HCT116 (cell line): ENCODE measurements around the gene AKAP14. TPM values are rescaled to one million over a fixed set of nuclear protein-coding genes. Genes with fewer than 3 reads are reported as not detected.

Source experiments
- ATAC-seq: fragments of 200-7000 bp; cut with Tn5 transposase; 2 replicates; pipeline ENCODE4 v1.9.1; 2020; ENCODE audit warnings: mild to moderate bottlenecking, moderate library complexity
- BruUV-seq: library from RNA; stranded (reverse); fragments of 400-500 nt; replicated peaks from 2 replicates; lab custom pipeline; 2021; lab: Mats Ljungman, UMichigan
- CTCF ChIA-PET: fragments of 300-600 bp; sonication (Branson Sonifier 250); formaldehyde crosslinking; loops from one replicate; lab custom pipeline; 2021; ENCODE audit warnings: antibody characterized with exemption; lab: Charles Lee
- POLR2A ChIA-PET: fragments of 300-600, 350-600 bp; sonication (Branson Sonifier 250); formaldehyde crosslinking; loops from one replicate; lab custom pipeline; 2021; ENCODE audit warnings: antibody characterized with exemption; lab: Charles Lee
- RAD21 ChIA-PET, 2 experiments: fragments of 300-600 bp; sonication (Branson Sonifier 250); formaldehyde crosslinking; loops; one replicate each; lab custom pipeline; 2023; ENCODE audit warnings: low total read pairs in 2 of 2; ENCODE audit not compliant: uncharacterized antibody in 2 of 2, unreplicated experiment in 2 of 2, low non-redundant PET in 1 of 2; lab: Charles Lee
- DNase-seq: peaks from one replicate; pipeline ENCODE4 v3.0.0-alpha.2; 2010; ENCODE audit warnings: low read depth, low spot score
- H2AFZ ChIP-seq: fragments of 200-600 bp; shearing (Covaris generic), sonication (generic); 2 replicates; pipeline ENCODE4 v1.6.1; 2017; ENCODE audit warnings: low read depth, mixed run types, mixed read lengths, antibody characterized with exemption, low read length; ENCODE audit not compliant: poor library complexity, severe bottlenecking
- H3K27ac ChIP-seq: 2 replicates; pipeline ENCODE4 v1.5.1; 2012; ENCODE audit warnings: low read depth, low read length
- H3K27me3 ChIP-seq: fragments of 200-600 bp; sonication (generic); 2 replicates; pipeline ENCODE4 v1.6.1; 2016; ENCODE audit warnings: mixed run types, low read length, mixed read lengths; ENCODE audit not compliant: insufficient read depth
- H3K36me3 ChIP-seq, 2 experiments: fragments of 200-500 bp in 1 of 2; fragments of 200-600 bp in 1 of 2; sonication (Bioruptor generic) in 1 of 2; sonication (generic) in 1 of 2; 2 replicates each; pipeline versions ENCODE4 v1.5.1 to v1.6.1; 2014 to 2016; ENCODE audit warnings: low read length in 2 of 2, inconsistent platforms in 1 of 2, mixed read lengths in 1 of 2, mixed run types in 1 of 2; ENCODE audit not compliant: insufficient read depth in 2 of 2, control insufficient read depth in 1 of 2
- H3K4me1 ChIP-seq, 2 experiments: fragments of 200-600 bp in 1 of 2; sonication (generic) in 1 of 2; 2 replicates each; pipeline versions ENCODE4 v1.5.1 to v1.6.1; 2012 to 2017; ENCODE audit warnings: low read length in 2 of 2, inconsistent platforms in 1 of 2, mild to moderate bottlenecking in 1 of 2, mixed read lengths in 1 of 2, mixed run types in 1 of 2, moderate library complexity in 1 of 2; ENCODE audit not compliant: insufficient read depth in 2 of 2, control insufficient read depth in 1 of 2
- H3K4me2 ChIP-seq: fragments of 200-600 bp; sonication (generic); 2 replicates; pipeline ENCODE4 v1.6.1; 2017; ENCODE audit warnings: mixed run types, low read length, mixed read lengths
- H3K4me3 ChIP-seq, 2 experiments: fragments of 200-600 bp in 1 of 2; sonication (generic) in 1 of 2; replicated peaks in 1 of 2; 2 replicates each; pipeline ENCODE4 v1.5.1; 2011 to 2016; ENCODE audit warnings: low read length in 2 of 2, control low read depth in 1 of 2, low read depth in 1 of 2, mild to moderate bottlenecking in 1 of 2, mixed read lengths in 1 of 2, mixed run types in 1 of 2
- H3K79me2 ChIP-seq: fragments of 200-600 bp; sonication (generic); 2 replicates; pipeline ENCODE4 v1.6.1; 2017; ENCODE audit warnings: mild to moderate bottlenecking, mixed run types, low read length, moderate library complexity, mixed read lengths; ENCODE audit not compliant: insufficient read depth
- H3K9ac ChIP-seq: fragments of 200-600 bp; sonication (generic); 2 replicates; pipeline ENCODE4 v1.6.1; 2016; ENCODE audit warnings: low read length, mixed read lengths
- H3K9me2 ChIP-seq: fragments of 200-600 bp; sonication (generic), shearing (Covaris generic); 2 replicates; pipeline ENCODE4 v1.6.1; 2017; ENCODE audit warnings: mixed run types, mild to moderate bottlenecking, moderate library complexity; ENCODE audit not compliant: insufficient read depth
- H3K9me3 ChIP-seq, 2 experiments: fragments of 200-500 bp in 1 of 2; fragments of 200-600 bp in 1 of 2; sonication (Bioruptor generic) in 1 of 2; sonication (generic) in 1 of 2; 2 replicates each; pipeline ENCODE4 v1.6.1; 2014 to 2017; ENCODE audit warnings: low read length in 2 of 2, mixed read lengths in 2 of 2, inconsistent platforms in 1 of 2, low read depth in 1 of 2, mild to moderate bottlenecking in 1 of 2, mixed run types in 1 of 2, moderate library complexity in 1 of 2; ENCODE audit not compliant: control insufficient read depth in 1 of 2, insufficient read depth in 1 of 2
- H4K20me1 ChIP-seq: fragments of 200-600 bp; sonication (generic), shearing (Covaris generic); 2 replicates; pipeline ENCODE4 v1.6.1; 2017; ENCODE audit warnings: mixed run types, mild to moderate bottlenecking, moderate library complexity; ENCODE audit not compliant: insufficient read depth
- ATF3 ChIP-seq: IDR thresholded peaks from 2 replicates; pipeline ENCODE4 v1.6.1; 2012
- CEBPB ChIP-seq: IDR thresholded peaks from 2 replicates; pipeline ENCODE4 v1.6.1; 2012; ENCODE audit warnings: low read depth
- EGR1 ChIP-seq: IDR thresholded peaks from 2 replicates; pipeline ENCODE4 v1.6.1; 2012; ENCODE audit warnings: low read depth
- ELF1 ChIP-seq: IDR thresholded peaks from 2 replicates; pipeline ENCODE4 v1.6.1; 2012; ENCODE audit warnings: low read depth, borderline replicate concordance
- EZH2 ChIP-seq: fragments of 200-600 bp; sonication (generic); IDR thresholded peaks from 2 replicates; pipeline ENCODE4 v1.6.1; 2017; ENCODE audit warnings: antibody characterized with exemption, mixed run types
- FOSL1 ChIP-seq: IDR thresholded peaks from 2 replicates; pipeline ENCODE4 v1.6.1; 2012; ENCODE audit warnings: low read depth
- JUND ChIP-seq: IDR thresholded peaks from 2 replicates; pipeline ENCODE4 v1.6.1; 2012
- POLR2A ChIP-seq: IDR thresholded peaks from 2 replicates; pipeline ENCODE4 v1.7.0; 2011; ENCODE audit warnings: borderline replicate concordance; ENCODE audit not compliant: insufficient read depth, insufficient read length; ENCODE audit errors: extremely low read depth
- POLR2AphosphoS5 ChIP-seq: IDR thresholded peaks from 2 replicates; pipeline ENCODE4 v1.6.1; 2011; ENCODE audit warnings: mild to moderate bottlenecking, low read depth, low read length, moderate library complexity
- RAD21 ChIP-seq: IDR thresholded peaks from 2 replicates; pipeline ENCODE4 v1.6.1; 2012; ENCODE audit warnings: low read depth, mild to moderate bottlenecking
- SIN3A ChIP-seq: IDR thresholded peaks from 2 replicates; pipeline ENCODE4 v1.6.1; 2012; ENCODE audit warnings: low read depth
- SP1 ChIP-seq: IDR thresholded peaks from 2 replicates; pipeline ENCODE4 v1.6.1; 2012; ENCODE audit warnings: low read depth
- ZFX ChIP-seq: fragments of 450-650 bp; IDR thresholded peaks from 2 replicates; pipeline ENCODE4 v1.6.1; 2017
- ZNF274 ChIP-seq: fragments of 200-500 bp; sonication (Bioruptor generic); IDR thresholded peaks from 2 replicates; pipeline ENCODE4 v1.6.1; 2014; ENCODE audit warnings: mild to moderate bottlenecking, low read depth, low read length, inconsistent platforms
- intact Hi-C: fragments of 100-400 bp; cut with micrococcal nuclease; formaldehyde crosslinking; loops from 2 replicates; pipeline ENCODE4 v1.10.0; 2022
- total RNA-seq: library from RNA; stranded (reverse); gene quantifications from one replicate; pipeline ENCODE4 v1.2.1, GENCODE V29; 2021; ENCODE audit not compliant: unreplicated experiment
- TF ChIP-seq, protein P1 (sequence below): IDR thresholded peaks from 2 replicates; pipeline ENCODE4 v1.6.1; 2012; ENCODE audit warnings: low read depth
- TF ChIP-seq, protein P2 (sequence below): IDR thresholded peaks from 2 replicates; pipeline ENCODE4 v1.6.1; 2011; ENCODE audit warnings: mild to moderate bottlenecking, low read length, moderate library complexity; ENCODE audit not compliant: insufficient replicate concordance; ENCODE audit errors: extremely low read depth
- TF ChIP-seq, protein P3 (sequence below): IDR thresholded peaks from 2 replicates; pipeline ENCODE4 v1.6.1; 2012

AKAP14 gene
- total RNA-seq, 1 experiment from 2014 or later = not detected

GRCh38 chrX:119941336-119941735, 45.6 kb downstream of the AKAP14 start:
- H2AFZ ChIP-seq = no peak overlapping the region
- H3K27me3 ChIP-seq = no peaks in the 10 kb centered on the region
- no peak for ATAC-seq
- H3K4me2 ChIP-seq = peak overlapping the region; percentile 82
- H3K4me1 ChIP-seq = peaks cover 3 to 10% of the 10 kb centered on the region in 2 experiments; a peak in 1 of 4 replicates
- H3K9me2 ChIP-seq = no peaks in the 10 kb centered on the region
- RAD21 ChIA-PET = no interaction called here
- CTCF ChIA-PET = no interaction called here
- H3K9ac ChIP-seq = no peak overlapping the region
- no peak overlapping the region for H3K27ac ChIP-seq
- intact Hi-C loops = no loop called here
- H4K20me1 ChIP-seq = no peaks in the 10 kb centered on the region
- no peak for DNase-seq
- no peaks in the 10 kb centered on the region for H3K9me3 ChIP-seq
- BruUV-seq = no TSS peak
- POLR2A ChIA-PET = no interaction called here
- no peaks in the 10 kb centered on the region for H3K36me3 ChIP-seq
- H3K4me3 ChIP-seq = peak overlapping the region in 1 of 2 experiments; percentile 84; a peak in 2 of 4 replicates
- H3K79me2 ChIP-seq = peaks cover 17% of the 10 kb centered on the region
- TF ChIP-seq, protein P1, sequence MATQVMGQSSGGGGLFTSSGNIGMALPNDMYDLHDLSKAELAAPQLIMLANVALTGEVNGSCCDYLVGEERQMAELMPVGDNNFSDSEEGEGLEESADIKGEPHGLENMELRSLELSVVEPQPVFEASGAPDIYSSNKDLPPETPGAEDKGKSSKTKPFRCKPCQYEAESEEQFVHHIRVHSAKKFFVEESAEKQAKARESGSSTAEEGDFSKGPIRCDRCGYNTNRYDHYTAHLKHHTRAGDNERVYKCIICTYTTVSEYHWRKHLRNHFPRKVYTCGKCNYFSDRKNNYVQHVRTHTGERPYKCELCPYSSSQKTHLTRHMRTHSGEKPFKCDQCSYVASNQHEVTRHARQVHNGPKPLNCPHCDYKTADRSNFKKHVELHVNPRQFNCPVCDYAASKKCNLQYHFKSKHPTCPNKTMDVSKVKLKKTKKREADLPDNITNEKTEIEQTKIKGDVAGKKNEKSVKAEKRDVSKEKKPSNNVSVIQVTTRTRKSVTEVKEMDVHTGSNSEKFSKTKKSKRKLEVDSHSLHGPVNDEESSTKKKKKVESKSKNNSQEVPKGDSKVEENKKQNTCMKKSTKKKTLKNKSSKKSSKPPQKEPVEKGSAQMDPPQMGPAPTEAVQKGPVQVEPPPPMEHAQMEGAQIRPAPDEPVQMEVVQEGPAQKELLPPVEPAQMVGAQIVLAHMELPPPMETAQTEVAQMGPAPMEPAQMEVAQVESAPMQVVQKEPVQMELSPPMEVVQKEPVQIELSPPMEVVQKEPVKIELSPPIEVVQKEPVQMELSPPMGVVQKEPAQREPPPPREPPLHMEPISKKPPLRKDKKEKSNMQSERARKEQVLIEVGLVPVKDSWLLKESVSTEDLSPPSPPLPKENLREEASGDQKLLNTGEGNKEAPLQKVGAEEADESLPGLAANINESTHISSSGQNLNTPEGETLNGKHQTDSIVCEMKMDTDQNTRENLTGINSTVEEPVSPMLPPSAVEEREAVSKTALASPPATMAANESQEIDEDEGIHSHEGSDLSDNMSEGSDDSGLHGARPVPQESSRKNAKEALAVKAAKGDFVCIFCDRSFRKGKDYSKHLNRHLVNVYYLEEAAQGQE = no peak
- TF ChIP-seq EZH2 (no peak), RAD21 (no peak), FOSL1 (no peak), ATF3 (no peak), ZNF274 (no peak), POLR2A (no peak), CEBPB (no peak), EGR1 (no peak), SP1 (no peak), SIN3A (no peak), POLR2AphosphoS5 (no peak), JUND (no peak), ZFX (no peak), ELF1 (no peak)
- TF ChIP-seq, protein P2, sequence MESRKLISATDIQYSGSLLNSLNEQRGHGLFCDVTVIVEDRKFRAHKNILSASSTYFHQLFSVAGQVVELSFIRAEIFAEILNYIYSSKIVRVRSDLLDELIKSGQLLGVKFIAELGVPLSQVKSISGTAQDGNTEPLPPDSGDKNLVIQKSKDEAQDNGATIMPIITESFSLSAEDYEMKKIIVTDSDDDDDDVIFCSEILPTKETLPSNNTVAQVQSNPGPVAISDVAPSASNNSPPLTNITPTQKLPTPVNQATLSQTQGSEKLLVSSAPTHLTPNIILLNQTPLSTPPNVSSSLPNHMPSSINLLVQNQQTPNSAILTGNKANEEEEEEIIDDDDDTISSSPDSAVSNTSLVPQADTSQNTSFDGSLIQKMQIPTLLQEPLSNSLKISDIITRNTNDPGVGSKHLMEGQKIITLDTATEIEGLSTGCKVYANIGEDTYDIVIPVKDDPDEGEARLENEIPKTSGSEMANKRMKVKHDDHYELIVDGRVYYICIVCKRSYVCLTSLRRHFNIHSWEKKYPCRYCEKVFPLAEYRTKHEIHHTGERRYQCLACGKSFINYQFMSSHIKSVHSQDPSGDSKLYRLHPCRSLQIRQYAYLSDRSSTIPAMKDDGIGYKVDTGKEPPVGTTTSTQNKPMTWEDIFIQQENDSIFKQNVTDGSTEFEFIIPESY = no peak
- TF ChIP-seq, protein P3, sequence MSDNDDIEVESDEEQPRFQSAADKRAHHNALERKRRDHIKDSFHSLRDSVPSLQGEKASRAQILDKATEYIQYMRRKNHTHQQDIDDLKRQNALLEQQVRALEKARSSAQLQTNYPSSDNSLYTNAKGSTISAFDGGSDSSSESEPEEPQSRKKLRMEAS = no peak
